HG03439 (cell line): ENCODE measurements around the gene ZNF600.
"Not testable (repeated sequence)": the region's sequence is repeated elsewhere in the genome, so short reads cannot be mapped to it uniquely, and the experiment has no call there.

Experiments used
- ATAC-seq: cut with Tn5 transposase; IDR thresholded peaks from one replicate; pipeline ENCODE4 v1.9.1; 2021; ENCODE audit warnings: mild to moderate bottlenecking, moderate library complexity; ENCODE audit not compliant: unreplicated experiment

Gene ZNF600

DNA sequence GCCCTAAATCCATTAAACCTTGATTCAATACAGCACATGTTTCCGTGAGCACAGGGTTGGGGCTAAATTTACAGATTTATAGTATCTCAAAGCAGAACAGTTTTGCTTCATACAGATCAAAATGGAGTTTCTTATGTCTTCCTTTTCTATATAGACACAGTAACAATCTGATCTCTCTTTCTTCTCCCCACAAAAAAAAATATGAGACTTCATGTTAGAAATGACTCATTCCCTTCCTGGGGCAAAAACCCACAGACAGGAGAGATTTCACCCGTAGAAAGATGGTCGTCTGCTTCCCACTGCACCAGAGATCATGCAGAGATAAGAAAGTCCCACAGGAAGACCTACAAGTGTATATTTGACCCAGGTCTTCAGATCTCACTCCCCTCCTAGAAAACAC, 44.1 kb downstream of the ZNF600 start:
- no peak for ATAC-seq

- ATAC-seq: no peak
Measured at GRCh38 chr19:52741951-52742485, 44.6 kb downstream of the ZNF600 start.

DNA sequence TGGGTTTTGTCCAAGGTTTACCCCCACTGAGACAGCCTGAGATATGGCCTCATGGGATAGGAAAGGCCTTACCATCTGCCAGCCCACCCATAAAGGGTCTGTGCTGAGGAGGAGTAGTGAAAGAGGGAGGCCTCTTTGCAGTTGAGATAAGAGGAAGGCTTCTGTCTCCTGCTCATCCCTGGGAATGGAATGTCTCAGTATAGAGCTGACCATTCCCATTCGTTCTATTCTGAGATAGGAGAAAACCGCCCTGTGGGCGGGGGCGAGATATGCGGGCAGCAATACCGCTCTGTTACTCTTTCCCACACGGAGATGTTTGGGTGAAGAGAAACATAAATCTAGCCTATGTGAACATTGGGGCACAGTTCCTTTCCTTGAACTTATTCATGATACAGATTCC, 45.2 kb downstream of the ZNF600 start:
- ATAC-seq: not testable (repeated sequence)

DNA sequence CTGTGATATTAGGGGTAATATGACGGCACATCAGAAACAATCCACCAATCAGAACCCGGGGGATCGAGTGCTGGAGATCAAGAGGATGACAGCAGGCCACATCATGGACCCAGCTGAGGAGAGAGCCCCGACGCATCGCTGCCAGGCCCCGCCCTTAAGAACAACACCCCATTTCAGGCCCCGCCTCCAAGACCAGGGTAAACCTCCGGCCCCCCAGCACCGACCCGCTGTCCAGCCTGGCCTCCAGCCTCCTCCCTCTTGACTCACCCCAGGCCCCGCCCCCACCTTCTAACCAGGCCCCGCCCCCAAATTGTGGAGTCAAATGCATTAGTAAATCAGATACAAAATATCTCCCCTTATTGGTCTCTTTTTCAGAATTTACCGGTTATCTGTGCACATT, 47.0 kb downstream of the ZNF600 start:
- ATAC-seq: no peak

DNA sequence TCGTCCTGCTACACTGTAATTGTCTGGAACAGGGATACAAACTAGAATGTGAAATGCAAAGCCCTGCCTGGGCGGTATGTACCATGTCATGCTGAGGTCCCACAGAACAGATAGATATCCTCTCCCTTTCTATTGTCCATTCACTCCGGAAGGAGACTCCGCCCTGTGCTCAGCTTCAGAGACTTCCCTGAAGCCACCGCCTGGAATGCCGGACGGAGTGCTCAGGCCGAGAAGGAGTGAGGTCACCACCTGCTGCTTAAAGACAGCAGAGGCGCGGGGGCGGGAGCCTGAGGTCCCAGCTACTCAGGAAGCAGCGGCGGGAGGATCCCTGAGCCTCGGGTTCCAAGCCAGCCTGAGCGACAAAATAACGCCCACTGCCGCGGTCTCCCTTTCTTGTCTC, 50.9 kb downstream of the ZNF600 start:
- no peak for ATAC-seq

DNA sequence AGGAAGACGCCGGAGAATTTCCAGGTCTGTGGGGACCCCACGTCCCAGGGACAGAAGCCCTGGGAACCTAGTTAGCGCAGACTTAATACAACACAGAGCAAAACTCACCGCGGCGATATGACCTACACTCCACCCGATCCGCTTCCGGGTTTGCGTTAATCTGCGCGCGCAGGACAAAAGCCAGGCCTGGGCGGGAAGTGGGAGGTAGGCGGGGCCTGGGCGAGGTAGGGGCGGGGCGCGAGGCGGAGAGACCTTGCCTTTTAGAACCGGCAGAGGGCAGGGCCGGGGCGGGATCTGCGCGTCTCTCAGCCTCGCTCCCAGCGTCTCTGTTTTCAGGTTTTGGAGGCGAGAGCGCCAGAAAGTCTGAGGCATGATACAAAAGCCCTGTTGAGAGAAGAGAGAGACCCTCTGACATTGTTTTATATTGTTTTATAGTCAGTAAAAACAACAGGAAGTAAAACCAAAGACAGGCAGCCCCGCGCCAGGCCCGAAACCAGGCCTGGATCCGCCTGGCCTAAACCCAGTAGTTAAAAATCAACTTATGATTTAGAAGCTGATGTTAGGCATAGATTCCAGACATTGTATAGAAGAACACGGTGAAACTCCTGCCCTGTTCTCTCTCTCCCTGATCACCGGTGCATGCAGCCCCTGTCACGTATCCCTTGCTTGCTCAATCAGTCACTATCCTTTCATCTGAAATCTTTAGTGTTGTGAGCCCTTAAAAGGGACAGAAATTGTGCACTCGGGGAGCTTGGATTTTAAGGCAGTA, 51.5 kb downstream of the ZNF600 start, which contains the start of gene ZNF611:
Gene ZNF611 (minus strand): TSS at position 152 of the 769 bp plus-strand sequence. CDS start 19,150 bp downstream, outside the sequence.
- ATAC-seq: peak; percentile 94

DNA sequence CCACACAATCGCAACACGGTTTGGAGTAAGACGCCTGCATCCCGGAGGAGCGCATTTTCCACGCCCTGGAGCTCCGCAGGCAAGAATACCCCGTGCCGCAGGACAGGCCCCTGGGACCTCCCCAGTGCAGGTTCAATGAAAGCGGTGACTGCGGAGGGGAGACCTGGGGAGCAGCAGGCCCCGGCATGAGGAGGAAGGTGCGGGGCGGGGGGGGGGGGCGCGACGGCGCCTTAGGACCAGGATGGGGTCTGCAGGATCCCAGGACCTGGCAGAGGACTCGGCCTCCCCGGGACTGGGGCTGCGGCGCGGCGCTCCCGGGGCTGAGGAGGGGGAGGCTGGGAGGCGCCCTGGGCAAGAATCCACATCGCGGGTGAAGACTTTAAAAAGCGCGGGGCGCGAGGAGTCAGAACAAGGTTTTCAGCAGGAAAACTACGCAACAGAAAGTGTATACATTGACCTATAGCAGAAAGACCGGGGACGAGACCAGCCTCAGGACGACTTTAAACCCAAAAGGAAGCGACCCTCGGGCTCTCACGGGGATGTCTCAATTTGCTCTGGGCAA, 52.2 kb downstream of the ZNF600 start:
- ATAC-seq: peak; percentile 23

GRCh38 chr19:52726051-52726450, 60.5 kb downstream of the ZNF600 start:
- ATAC-seq: not testable (repeated sequence)

- no peak for ATAC-seq
Measured at GRCh38 chr19:52725528-52725961, 61.0 kb downstream of the ZNF600 start.

DNA sequence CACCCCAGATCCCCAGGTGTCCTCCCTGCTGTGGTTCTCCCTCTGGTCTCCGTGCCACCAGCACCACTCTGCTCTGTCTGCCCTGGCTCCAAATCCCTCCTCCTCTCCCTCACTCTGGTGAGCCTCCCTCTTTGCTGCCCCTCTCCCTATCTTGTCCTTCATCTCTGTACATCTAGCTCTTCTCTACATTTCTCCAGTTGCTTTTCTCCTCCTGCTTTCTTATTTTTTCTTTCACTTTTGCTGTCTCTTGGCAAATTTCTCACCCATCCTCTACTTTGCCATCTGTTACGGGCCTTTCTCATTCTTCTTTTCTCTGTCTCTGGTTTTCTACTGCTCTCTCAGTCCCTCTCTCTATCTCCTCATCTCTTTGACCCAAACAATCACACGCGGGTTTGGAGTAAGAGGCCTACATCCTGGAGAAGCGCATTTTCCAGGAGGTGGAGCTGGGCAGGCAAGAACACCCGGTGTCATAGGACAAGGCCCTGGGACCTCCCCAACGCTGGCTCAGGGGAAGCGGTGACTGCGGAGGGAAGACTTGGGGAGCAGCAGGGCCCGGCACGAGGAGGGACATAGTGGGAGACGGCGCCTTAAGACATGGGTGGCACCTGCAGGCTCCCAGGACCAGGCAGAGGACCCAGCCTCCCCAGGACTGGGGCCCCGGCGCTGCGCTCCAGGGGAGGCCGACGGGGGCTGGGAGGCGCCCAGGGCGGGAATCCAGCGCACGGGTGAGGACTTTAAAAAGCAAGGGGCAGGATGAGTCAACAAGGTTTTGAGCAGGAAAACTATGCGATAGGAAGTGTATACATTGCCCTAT, 61.7 kb downstream of the ZNF600 start:
- ATAC-seq: no peak

DNA sequence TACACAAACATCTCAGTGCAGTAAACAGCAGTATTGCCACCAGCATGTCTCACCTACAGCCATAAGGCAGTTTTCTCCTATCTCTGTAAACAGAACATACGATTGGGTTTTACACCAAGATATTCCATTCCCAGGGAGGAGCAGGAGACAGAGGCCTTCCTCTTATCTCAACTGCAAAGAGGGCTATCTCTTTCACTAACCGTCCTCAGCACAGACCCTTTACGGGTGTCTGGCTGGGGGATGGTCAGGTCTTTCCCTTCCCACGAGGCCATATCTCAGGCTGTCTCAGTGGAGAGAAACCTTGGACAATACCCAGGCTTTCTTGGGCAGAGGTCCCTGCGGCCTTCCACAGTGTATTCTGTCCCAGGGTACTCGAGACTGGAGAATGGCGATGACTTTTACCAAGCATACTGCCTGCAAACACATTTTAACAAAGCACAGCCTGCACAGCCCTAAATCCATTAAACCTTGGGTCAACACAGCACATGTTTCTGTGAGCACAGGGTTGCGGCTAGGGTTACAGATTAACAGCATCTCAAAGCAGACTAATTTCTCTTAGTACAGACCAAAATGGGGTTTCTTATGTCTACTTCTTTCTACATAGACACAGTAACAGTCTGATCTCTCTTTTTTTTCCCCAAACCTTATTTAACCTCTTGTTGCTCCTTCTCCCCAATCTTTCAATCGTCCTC, 62.5 kb downstream of the ZNF600 start:
- ATAC-seq: not testable (repeated sequence)

- no peak for ATAC-seq
Measured at GRCh38 chr19:52722062-52723003, 64.3 kb downstream of the ZNF600 start.

DNA sequence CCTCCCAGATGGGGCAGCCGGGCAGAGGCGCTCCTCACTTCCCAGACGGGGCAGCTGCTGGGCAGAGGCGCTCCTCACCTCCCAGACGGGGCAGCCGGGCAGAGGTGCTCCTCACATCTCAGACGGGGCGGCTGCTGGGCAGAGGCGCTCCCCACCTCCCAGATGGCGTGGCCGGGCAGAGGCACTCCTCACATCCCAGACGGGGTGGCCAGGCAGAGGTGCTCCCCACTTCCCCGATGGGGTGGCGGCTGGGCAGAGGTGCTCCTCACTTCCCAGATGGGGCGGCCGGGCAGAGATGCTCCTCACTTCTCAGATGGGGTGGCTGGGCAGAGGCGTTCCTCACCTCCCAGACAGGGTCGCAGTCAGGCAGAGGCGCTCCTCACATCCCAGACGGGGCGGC, 66.0 kb downstream of the ZNF600 start:
- not testable (repeated sequence) for ATAC-seq

- ATAC-seq: no peak
Measured at GRCh38 chr19:52716522-52716921, 70.1 kb downstream of the ZNF600 start.

GRCh38 chr19:52715902-52716301, 70.7 kb downstream of the ZNF600 start:
- ATAC-seq: not testable (repeated sequence)

- not testable (repeated sequence) for ATAC-seq
Measured at GRCh38 chr19:52715330-52715729, 71.3 kb downstream of the ZNF600 start.
